ENCODE data around the gene FAM89B.

FAM89B gene

GRCh38 chr11:65613091-65613928, 41.0 kb downstream of the FAM89B start:
- no peak for DNase-seq

DNA sequence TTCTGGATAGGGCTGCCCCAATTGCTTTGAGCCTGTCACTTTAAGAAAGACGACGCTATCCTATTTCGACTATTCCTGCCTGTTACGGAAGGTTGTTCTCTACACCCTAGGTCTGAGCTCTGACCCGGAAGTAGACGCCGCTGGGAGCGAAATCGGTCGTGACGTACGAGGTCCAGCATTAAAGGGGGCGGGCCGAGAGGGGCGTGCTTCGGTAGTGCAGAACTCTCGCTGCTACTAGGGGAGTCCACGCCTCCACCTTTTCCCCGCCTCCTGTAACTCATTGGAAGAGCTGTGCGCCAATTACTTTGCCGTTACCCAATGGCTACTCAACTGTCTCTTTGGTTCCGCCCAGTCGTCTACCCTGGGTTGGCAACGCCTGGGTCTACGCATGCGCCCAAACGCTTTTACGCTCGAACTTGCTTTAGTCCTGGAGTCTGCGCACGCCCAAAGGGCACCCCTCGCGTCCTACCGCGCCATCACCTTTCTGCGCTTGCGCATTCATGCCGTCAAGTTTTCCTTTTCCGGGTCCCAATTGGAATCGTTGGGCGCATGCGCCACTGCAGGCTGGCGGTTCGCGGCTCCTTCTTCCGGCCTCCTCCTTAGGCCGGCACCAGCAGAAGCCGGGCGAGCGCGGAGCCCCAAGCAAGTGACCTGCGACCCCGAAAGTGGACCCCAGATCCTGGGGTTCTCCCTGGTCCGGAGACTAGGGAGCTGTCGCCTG, 43.1 kb downstream of the FAM89B start, which contains the start of gene PCNX3:
Gene PCNX3, plus strand, starts transcription at position 548 of the 721 bp plus-strand sequence. CDS start 536 bp downstream, outside the sequence.
- peak; percentile 99 for DNase-seq

DNA sequence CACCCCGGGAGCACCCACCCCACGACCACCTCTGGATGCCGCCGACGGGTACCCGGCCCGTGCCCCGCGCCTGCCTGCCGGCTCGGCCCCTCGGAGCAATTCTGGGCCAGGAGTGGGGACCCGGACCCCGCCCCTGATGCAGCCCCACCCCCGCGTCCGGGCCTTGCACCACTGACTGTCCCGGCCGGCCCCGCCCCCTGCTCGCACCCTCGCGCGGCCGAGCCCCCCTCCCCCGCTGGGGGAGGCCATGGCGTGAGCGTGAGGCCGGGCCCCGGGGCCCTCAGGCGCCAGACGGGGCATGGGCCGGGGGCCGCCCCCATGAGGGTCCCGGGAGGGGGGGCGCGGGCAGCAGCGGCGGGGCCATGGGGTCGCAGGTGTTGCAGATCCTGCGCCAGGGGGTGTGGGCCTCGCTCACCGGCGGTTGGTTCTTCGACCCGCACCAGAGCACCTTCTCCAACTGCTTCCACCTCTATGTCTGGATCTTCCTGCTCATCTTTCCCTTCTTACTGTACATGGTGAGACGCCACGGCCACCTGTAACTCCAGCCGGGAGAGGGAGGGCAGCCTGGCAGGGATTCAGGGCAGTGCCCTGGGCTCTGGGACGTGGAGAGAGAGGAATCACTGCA, 43.7 kb downstream of the FAM89B start:
- DNase-seq = no peak

GRCh38 chr11:65616575-65617001, 44.2 kb downstream of the FAM89B start:
- no peak for DNase-seq

DNA sequence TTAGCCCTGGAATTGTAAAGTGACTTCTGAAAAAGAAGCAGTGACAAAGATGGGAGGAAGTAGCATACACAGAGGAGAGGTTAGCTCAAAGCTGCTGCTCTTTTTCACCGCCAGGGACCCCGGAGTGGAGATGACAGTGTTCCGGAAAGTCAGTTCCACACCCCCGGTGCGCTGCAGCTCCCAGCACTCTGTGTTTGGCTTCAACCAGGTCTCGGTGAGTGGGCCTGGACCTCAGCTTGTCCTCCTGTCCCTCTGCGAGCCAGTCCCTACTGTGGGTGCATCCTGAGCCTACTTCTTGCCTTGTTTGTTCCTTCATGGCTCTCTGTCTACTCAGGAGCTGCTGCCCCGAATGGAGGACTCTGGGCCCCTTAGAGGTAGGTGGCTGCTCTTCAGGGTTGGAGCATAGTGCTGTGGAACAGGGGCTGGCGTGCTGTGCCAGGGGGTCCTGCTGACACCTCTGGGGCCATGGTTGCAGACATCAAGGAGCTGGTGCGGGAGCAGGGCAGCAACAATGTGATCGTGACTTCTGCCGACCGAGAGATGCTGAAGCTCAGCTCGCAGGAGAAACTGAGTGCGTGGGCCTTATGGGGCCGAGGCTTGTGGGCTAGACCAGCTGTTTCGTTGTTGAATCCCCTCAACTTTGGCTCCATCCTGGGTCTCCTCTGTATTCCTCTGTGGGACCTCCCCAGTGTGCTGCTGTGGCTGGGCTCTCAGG, 45.0 kb downstream of the FAM89B start:
- no peak for DNase-seq

DNA sequence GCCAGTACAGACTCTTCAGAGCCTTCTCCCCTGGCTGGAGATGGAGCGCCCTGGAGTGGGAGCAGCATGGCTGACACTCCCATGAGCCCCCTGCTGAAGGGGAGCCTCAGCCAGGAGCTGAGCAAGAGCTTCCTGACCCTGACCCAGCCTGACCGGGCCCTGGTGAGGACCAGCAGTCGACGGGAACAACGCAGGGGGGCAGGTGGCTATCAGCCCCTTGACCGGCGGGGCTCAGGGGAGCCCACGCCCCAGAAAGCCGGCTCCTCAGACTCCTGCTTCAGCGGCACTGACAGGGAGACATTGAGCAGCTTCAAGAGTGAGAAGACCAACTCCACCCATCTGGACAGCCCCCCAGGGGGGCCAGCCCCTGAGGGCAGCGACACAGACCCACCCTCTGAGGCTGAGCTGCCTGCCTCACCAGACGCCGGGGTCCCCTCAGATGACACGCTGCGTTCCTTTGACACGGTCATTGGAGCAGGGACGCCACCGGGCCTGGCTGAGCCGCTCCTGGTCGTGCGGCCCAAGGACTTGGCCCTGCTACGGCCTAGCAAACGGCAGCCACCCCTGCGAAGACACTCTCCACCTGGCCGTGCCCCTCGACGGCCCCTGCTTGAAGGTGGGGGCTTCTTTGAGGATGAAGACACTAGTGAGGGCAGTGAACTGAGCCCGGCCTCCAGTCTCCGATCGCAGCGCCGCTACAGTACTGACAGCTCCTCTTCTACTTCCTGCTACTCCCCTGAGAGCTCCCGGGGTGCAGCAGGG, 45.8 kb downstream of the FAM89B start:
- DNase-seq = no peak

GRCh38 chr11:65618763-65619162, 46.4 kb downstream of the FAM89B start:
- DNase-seq = no peak

GRCh38 chr11:65619281-65619928, 47.1 kb downstream of the FAM89B start:
- no peak for DNase-seq

DNA sequence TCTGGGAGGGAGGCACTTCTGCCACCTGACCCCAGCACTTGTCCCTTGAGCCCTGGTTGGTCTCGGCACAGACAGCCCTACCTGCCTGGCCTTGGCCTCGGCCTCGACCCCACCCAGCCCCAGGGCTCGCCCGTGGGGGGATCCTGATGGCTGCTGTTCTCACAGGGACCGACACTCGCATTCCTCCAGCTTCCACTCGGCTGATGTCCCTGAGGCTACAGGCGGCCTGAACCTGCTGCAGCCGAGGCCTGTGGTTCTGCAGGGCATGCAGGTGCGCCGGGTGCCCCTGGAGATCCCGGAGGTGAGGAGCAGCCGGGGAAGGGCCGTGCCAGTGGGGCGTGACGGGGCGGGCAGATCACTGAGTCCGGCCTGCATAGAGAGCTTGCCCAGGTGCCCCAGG, 48.3 kb downstream of the FAM89B start:
- no peak for DNase-seq

GRCh38 chr11:65621460-65621859, 49.1 kb downstream of the FAM89B start:
- DNase-seq = no peak

DNA sequence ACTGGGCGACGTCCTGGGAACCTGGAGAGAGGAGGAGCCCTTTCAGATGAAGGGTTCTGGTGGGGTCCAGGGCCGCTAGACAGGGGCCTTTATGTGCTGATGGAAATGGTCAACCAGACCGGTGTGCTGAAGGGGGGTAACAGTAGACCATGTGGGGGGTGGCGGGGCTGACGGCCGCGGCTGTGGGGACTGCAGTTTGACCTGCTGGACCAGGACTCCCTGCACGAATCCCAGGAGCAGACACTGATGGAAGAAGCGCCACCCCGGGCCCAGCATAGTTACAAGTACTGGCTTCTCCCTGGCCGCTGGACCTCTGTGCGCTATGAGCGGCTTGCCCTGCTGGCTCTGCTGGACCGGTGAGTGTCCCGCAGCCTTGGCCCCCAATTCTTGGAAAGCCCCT, 49.7 kb downstream of the FAM89B start:
- DNase-seq = no peak

- DNase-seq = no peak
Observed at GRCh38 chr11:65623177-65623576, 50.8 kb downstream of the FAM89B start.

Measured in NCI-H2107 (cell line).